B cell (primary cell): Measurements from ENCODE around the gene C5orf15.

Experiments used
- EZH2 ChIP-seq: IDR thresholded peaks from 2 replicates; pipeline ENCODE4 v1.6.1; 2012; ENCODE audit warnings: borderline replicate concordance, low read depth, mild to moderate bottlenecking, moderate library complexity, low read length; ENCODE audit not compliant: insufficient read depth, poor library complexity, severe bottlenecking
- TF ChIP-seq, protein P1 (sequence below): fragments of 200-600 bp; IDR thresholded peaks from one replicate; pipeline ENCODE4 v1.8.0; 2022; ENCODE audit warnings: antibody characterized with exemption, mild to moderate bottlenecking

DNA sequence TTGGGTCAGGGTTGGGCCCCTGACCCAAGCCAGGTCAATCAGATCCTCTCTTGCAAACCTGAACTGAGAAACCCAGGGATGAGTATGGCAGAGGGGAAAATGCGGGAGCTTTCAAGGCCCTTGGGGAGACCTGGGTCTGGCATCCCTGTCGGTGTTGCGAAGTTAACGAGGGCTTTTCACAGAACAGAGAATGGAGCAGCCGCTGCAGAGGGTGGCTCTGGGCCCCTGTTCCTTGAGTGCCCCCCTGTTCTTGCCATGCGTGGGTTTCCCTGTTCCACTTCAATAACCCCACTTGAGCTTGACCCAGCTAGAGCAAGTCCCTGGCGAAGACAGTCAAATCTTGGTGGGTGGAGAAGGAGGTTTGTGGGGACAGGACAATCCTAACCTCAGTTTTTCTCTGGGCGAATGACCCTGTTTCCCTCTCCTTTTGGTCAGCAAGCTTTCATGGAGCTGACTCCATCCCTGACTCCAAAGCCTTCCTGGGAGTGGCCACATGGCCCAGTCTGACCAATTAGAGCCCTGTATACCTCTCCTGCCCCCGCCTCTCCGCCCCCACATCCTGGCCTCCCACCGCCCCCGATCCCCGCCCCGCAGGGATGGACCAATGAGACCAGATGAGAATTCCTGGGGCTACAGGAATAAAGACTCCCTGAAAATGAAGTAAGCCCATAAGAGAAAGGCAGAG lies 39.3 kb upstream of the C5orf15 start:
- TF ChIP-seq, protein P1, sequence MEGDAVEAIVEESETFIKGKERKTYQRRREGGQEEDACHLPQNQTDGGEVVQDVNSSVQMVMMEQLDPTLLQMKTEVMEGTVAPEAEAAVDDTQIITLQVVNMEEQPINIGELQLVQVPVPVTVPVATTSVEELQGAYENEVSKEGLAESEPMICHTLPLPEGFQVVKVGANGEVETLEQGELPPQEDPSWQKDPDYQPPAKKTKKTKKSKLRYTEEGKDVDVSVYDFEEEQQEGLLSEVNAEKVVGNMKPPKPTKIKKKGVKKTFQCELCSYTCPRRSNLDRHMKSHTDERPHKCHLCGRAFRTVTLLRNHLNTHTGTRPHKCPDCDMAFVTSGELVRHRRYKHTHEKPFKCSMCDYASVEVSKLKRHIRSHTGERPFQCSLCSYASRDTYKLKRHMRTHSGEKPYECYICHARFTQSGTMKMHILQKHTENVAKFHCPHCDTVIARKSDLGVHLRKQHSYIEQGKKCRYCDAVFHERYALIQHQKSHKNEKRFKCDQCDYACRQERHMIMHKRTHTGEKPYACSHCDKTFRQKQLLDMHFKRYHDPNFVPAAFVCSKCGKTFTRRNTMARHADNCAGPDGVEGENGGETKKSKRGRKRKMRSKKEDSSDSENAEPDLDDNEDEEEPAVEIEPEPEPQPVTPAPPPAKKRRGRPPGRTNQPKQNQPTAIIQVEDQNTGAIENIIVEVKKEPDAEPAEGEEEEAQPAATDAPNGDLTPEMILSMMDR, result no peak
- TF ChIP-seq EZH2, result no peak
